ENCODE measurements around the gene TAF3. TPM values are rescaled to one million over a fixed set of nuclear protein-coding genes. Genes with fewer than 3 reads are reported as not detected.

Gene TAF3
- total RNA-seq, 1 donor from 2014 or later, result 6.2 TPM

GRCh38 chr10:8054244-8054493 lies 235.9 kb downstream of the TAF3 start:
- Mint-ChIP-seq H3K4me1 (ENCODE audit: low read depth) (peaks cover 28% of the 10 kb centered on the region), H3K4me3 (ENCODE audit: unreplicated experiment) (peak overlapping the region; percentile 59), H3K9me3 (ENCODE audit: low read depth) (no peaks in the 10 kb centered on the region), H3K36me3 (ENCODE audit: low read depth) (peaks cover 7% of the 10 kb centered on the region), H3K27me3 (ENCODE audit: low read depth) (peaks cover 58% of the 10 kb centered on the region), H3K27ac (ENCODE audit: unreplicated experiment) (no peak overlapping the region)
- TF ChIP-seq, protein P1, sequence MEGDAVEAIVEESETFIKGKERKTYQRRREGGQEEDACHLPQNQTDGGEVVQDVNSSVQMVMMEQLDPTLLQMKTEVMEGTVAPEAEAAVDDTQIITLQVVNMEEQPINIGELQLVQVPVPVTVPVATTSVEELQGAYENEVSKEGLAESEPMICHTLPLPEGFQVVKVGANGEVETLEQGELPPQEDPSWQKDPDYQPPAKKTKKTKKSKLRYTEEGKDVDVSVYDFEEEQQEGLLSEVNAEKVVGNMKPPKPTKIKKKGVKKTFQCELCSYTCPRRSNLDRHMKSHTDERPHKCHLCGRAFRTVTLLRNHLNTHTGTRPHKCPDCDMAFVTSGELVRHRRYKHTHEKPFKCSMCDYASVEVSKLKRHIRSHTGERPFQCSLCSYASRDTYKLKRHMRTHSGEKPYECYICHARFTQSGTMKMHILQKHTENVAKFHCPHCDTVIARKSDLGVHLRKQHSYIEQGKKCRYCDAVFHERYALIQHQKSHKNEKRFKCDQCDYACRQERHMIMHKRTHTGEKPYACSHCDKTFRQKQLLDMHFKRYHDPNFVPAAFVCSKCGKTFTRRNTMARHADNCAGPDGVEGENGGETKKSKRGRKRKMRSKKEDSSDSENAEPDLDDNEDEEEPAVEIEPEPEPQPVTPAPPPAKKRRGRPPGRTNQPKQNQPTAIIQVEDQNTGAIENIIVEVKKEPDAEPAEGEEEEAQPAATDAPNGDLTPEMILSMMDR (IDR thresholded peaks at IDR 0.05), result no peak
- no peak for DNase-seq (ENCODE audit: low spot score)

DNA sequence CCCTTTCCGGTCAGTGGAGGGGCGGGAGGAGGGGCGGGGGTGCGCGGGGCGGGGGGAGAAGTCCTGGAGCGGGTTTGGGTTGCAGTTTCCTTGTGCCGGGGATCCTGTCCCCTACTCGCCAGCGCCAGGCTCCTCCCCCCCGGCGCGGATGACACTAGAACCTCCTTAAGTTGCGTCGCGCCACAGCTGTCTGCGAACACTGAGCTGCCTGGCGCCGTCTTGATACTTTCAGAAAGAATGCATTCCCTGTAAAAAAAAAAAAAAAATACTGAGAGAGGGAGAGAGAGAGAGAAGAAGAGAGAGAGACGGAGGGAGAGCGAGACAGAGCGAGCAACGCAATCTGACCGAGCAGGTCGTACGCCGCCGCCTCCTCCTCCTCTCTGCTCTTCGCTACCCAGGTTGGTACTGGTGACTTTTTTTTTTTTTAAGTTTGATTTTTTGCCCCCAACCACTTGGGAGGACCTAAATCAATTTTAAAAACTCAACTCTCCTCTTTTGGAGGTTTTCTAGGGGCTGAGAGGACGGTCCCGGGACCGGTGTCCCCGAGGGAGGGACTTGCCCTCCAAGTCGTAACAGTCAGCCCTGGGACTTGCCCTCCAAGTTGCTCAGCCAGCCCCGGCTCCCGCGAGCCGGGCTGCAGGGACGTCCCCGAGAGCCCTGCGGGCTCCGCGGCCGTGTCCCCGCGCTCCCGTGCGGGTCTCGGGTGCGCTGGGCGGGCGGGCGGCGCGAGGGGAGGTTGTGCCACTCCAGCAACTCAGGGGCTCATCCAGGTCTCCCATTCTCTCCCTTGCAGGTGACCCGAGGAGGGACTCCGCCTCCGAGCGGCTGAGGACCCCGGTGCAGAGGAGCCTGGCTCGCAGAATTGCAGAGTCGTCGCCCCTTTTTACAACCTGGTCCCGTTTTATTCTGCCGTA lies 236.4 kb downstream of the TAF3 start, which contains the start of gene GATA3:
TSS of gene GATA3 (plus strand) at position 195 of the 914 bp plus-strand sequence. CDS start 968 bp downstream, outside the sequence.
- DNase-seq (ENCODE audit: low spot score), result no peak
- H3K27me3 Mint-ChIP-seq (ENCODE audit: low read depth), result peaks cover 63% of the 10 kb centered on the region
- no peaks in the 10 kb centered on the region for H3K9me3 Mint-ChIP-seq (ENCODE audit: low read depth)
- TF ChIP-seq, protein P1 (IDR thresholded peaks at IDR 0.05), result no peak
- H3K36me3 Mint-ChIP-seq (ENCODE audit: low read depth), result peaks cover 7% of the 10 kb centered on the region
- H3K4me3 Mint-ChIP-seq (ENCODE audit: unreplicated experiment), result peak within 1 kb of the TSS; percentile 59
- H3K4me1 Mint-ChIP-seq (ENCODE audit: low read depth), result peaks cover 28% of the 10 kb centered on the region
- H3K27ac Mint-ChIP-seq (ENCODE audit: unreplicated experiment), result no peak within 1 kb of the TSS

DNA sequence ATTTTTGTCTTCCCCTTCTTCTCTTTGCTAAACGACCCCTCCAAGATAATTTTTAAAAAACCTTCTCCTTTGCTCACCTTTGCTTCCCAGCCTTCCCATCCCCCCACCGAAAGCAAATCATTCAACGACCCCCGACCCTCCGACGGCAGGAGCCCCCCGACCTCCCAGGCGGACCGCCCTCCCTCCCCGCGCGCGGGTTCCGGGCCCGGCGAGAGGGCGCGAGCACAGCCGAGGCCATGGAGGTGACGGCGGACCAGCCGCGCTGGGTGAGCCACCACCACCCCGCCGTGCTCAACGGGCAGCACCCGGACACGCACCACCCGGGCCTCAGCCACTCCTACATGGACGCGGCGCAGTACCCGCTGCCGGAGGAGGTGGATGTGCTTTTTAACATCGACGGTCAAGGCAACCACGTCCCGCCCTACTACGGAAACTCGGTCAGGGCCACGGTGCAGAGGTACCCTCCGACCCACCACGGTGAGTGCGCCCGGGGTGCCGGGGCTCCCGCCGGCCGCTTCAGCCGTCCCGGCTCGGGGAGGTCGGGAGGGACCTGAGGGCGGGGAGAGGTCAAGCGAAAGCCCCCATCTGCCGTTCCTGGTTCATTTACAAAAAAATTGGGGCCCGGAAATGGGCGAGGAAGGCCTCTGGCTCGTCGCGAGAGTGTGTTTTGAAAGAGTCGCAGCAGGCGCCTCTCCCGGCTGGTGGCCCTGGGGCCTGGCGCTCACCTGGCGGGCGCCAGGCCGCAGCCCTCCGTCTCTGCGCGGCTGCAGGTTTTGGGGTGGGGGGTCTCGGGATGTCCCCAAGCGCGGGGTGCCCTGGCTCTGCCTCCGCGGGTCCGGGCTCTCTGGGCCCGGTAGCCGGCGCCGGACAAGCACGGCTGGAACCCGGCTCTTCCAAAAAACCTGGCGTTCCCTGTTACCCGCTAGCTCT lies 237.4 kb downstream of the TAF3 start:
- peaks cover 69% of the 10 kb centered on the region for H3K27me3 Mint-ChIP-seq (ENCODE audit: low read depth)
- no peak overlapping the region for H3K4me3 Mint-ChIP-seq (ENCODE audit: unreplicated experiment)
- TF ChIP-seq, protein P1 (IDR thresholded peaks at IDR 0.05), result no peak
- peaks cover 7% of the 10 kb centered on the region for H3K36me3 Mint-ChIP-seq (ENCODE audit: low read depth)
- peaks cover 30% of the 10 kb centered on the region for H3K4me1 Mint-ChIP-seq (ENCODE audit: low read depth)
- no peak overlapping the region for H3K27ac Mint-ChIP-seq (ENCODE audit: unreplicated experiment)
- DNase-seq (ENCODE audit: low spot score), result peak; percentile 83
- no peaks in the 10 kb centered on the region for H3K9me3 Mint-ChIP-seq (ENCODE audit: low read depth)

DNA sequence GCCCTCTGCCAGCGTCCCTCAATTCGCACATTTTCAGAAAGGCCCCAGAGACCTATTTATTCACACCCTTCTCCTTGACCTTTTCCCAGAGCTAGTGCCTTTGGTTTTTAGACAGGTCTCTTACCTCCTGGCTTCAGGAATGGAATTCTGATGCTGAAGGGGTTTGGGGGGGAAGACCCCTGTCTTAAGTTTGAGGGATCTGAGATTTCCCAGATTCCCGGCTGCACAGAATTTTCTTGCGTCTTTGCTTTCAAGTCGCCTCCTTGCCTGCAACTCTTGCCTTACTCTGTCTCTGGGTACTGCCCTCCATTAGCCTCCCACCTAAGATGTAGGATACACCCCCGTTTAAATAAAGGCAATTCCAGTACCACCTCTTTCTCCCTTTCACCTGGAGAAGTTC lies 238.1 kb downstream of the TAF3 start:
- Mint-ChIP-seq H3K4me3 (ENCODE audit: unreplicated experiment) (no peak overlapping the region), H3K36me3 (ENCODE audit: low read depth) (peaks cover 7% of the 10 kb centered on the region), H3K27me3 (ENCODE audit: low read depth) (peaks cover 75% of the 10 kb centered on the region), H3K27ac (ENCODE audit: unreplicated experiment) (no peak overlapping the region), H3K4me1 (ENCODE audit: low read depth) (peaks cover 30% of the 10 kb centered on the region), H3K9me3 (ENCODE audit: low read depth) (no peaks in the 10 kb centered on the region)
- TF ChIP-seq, protein P1 (IDR thresholded peaks at IDR 0.05), result no peak
- no peak for DNase-seq (ENCODE audit: low spot score)

- Mint-ChIP-seq H3K27me3 (ENCODE audit: low read depth) (peaks cover 76% of the 10 kb centered on the region), H3K4me1 (ENCODE audit: low read depth) (peaks cover 30% of the 10 kb centered on the region), H3K4me3 (ENCODE audit: unreplicated experiment) (no peak overlapping the region), H3K27ac (ENCODE audit: unreplicated experiment) (no peak overlapping the region), H3K9me3 (ENCODE audit: low read depth) (no peaks in the 10 kb centered on the region), H3K36me3 (ENCODE audit: low read depth) (peaks cover 7% of the 10 kb centered on the region)
- no peak for DNase-seq (ENCODE audit: low spot score)
- TF ChIP-seq, protein P1 (IDR thresholded peaks at IDR 0.05), result no peak
Measured at GRCh38 chr10:8056871-8057331, 238.6 kb downstream of the TAF3 start.

All from chondrocyte (in vitro differentiated cells).